Endothelial cell of umbilical vein (primary cell): ENCODE data around the gene WBP2NL. TPM values are rescaled to one million over a fixed set of nuclear protein-coding genes. Genes with fewer than 3 reads are reported as not detected.

Experiments used
- BruUV-seq: library from RNA; stranded (reverse); fragments of 400-500 nt; replicated peaks from 2 replicates; lab custom pipeline; 2021; lab: Mats Ljungman, UMichigan
- CTCF ChIA-PET: fragments of 300-600, 350-600 bp; sonication (Branson Sonifier 250); formaldehyde crosslinking; loops from one replicate; lab custom pipeline; 2021; ENCODE audit warnings: antibody characterized with exemption, inconsistent platforms; lab: Charles Lee
- POLR2A ChIA-PET: fragments of 300-600, 350-600 bp; sonication (Branson Sonifier 250); formaldehyde crosslinking; loops from one replicate; lab custom pipeline; 2021; ENCODE audit warnings: antibody characterized with exemption, inconsistent platforms; lab: Charles Lee
- DNase-seq: peaks from one replicate; pipeline ENCODE4 v3.0.0-alpha.2; 2011; ENCODE audit warnings: low read depth, low spot score
- FAIRE-seq: peaks from 2 replicates; lab custom pipeline; 2011; peaks lifted over from hg19 to GRCh38; lab: Jason Lieb, UNC
- H2AFZ ChIP-seq: 2 replicates; pipeline ENCODE4 v1.6.0; 2012; ENCODE audit warnings: low read depth, low read length, control low read depth, inconsistent platforms
- H3K27ac ChIP-seq: 2 replicates; pipeline ENCODE4 v1.5.1; 2011; ENCODE audit warnings: low read depth, mild to moderate bottlenecking, control low read depth, low read length, moderate library complexity; ENCODE audit not compliant: insufficient read depth
- H3K27me3 ChIP-seq, 2 experiments: 2 replicates each; pipeline versions ENCODE4 v1.6.0 to v1.6.1; 2011; ENCODE audit warnings: low read length in 2 of 2, mixed read lengths in 1 of 2; ENCODE audit not compliant: control insufficient read depth in 2 of 2, insufficient read depth in 2 of 2
- H3K36me3 ChIP-seq, 2 experiments: 2 replicates in 1 of 2; 3 replicates in 1 of 2; pipeline ENCODE4 v1.5.1; 2011; ENCODE audit warnings: low read length in 2 of 2, mild to moderate bottlenecking in 1 of 2, moderate library complexity in 1 of 2; ENCODE audit not compliant: control insufficient read depth in 2 of 2, insufficient read depth in 2 of 2; ENCODE audit errors: extremely low read depth in 1 of 2
- H3K4me1 ChIP-seq: 3 replicates; pipeline ENCODE4 v1.5.1; 2011; ENCODE audit warnings: mild to moderate bottlenecking, low read length; ENCODE audit not compliant: control insufficient read depth, insufficient read depth; ENCODE audit errors: extremely low read depth
- H3K4me2 ChIP-seq: 2 replicates; pipeline ENCODE4 v1.6.1; 2011; ENCODE audit warnings: low read length, control low read depth, mixed read lengths; ENCODE audit not compliant: insufficient read depth
- H3K4me3 ChIP-seq, 3 experiments: fragments of 200-600 bp in 1 of 3; sonication (generic), shearing (Covaris generic) in 1 of 3; replicated peaks in 1 of 3; 2 replicates each; pipeline ENCODE4 v1.5.1; 2011 to 2016; ENCODE audit warnings: control low read depth in 3 of 3, low read length in 3 of 3, mild to moderate bottlenecking in 2 of 3, inconsistent platforms in 1 of 3, low read depth in 1 of 3, moderate library complexity in 1 of 3; ENCODE audit not compliant: insufficient read depth in 1 of 3
- H3K79me2 ChIP-seq: 2 replicates; pipeline ENCODE4 v1.6.0; 2012; ENCODE audit warnings: low read length, inconsistent platforms; ENCODE audit not compliant: control insufficient read depth, insufficient read depth
- H3K9ac ChIP-seq: replicated peaks from 2 replicates; pipeline ENCODE3; 2011; ENCODE audit warnings: low read length, control low read depth; ENCODE audit not compliant: insufficient read depth; ENCODE audit errors: extremely low read depth
- H3K9me1 ChIP-seq: replicated peaks from 3 replicates; pipeline ENCODE4 v1.6.0; 2011; ENCODE audit warnings: mild to moderate bottlenecking, low read length; ENCODE audit not compliant: control insufficient read depth, insufficient read depth; ENCODE audit errors: extremely low read depth
- H3K9me3 ChIP-seq: replicated peaks from 2 replicates; pipeline ENCODE4 v1.5.1; 2012; ENCODE audit warnings: low read length, inconsistent platforms; ENCODE audit not compliant: control insufficient read depth, insufficient read depth
- H4K20me1 ChIP-seq: replicated peaks from 2 replicates; pipeline ENCODE3; 2011; ENCODE audit warnings: mild to moderate bottlenecking, low read length; ENCODE audit not compliant: control insufficient read depth, insufficient read depth; ENCODE audit errors: extremely low read depth
- EZH2 ChIP-seq: IDR thresholded peaks from 2 replicates; pipeline ENCODE4 v1.6.1; 2012; ENCODE audit warnings: borderline replicate concordance, low read depth, mild to moderate bottlenecking, moderate library complexity, low read length, inconsistent platforms; ENCODE audit not compliant: severe bottlenecking
- FOS ChIP-seq: IDR thresholded peaks from 2 replicates; pipeline ENCODE4 v1.6.1; 2011; ENCODE audit warnings: mild to moderate bottlenecking, low read length, moderate library complexity, borderline replicate concordance; ENCODE audit not compliant: insufficient read depth
- GATA2 ChIP-seq: IDR thresholded peaks from 2 replicates; pipeline ENCODE4 v1.7.0; 2011; ENCODE audit warnings: low read depth, mild to moderate bottlenecking, moderate library complexity, mixed read lengths, low read length; ENCODE audit not compliant: insufficient read length, insufficient read depth
- JUN ChIP-seq: IDR thresholded peaks from 2 replicates; pipeline ENCODE4 v1.6.1; 2011; ENCODE audit warnings: borderline replicate concordance, low read depth; ENCODE audit not compliant: insufficient read length, insufficient read depth
- MYC ChIP-seq: IDR thresholded peaks from one replicate; pipeline ENCODE4 v1.6.1; 2011; ENCODE audit warnings: mild to moderate bottlenecking, low read depth, low read length
- POLR2A ChIP-seq: IDR thresholded peaks from 2 replicates; pipeline ENCODE4 v1.6.1; 2012; ENCODE audit warnings: low read depth, mild to moderate bottlenecking, control low read depth, low read length
- POLR2AphosphoS5 ChIP-seq: IDR thresholded peaks from 2 replicates; pipeline ENCODE4 v1.6.1; 2012; ENCODE audit warnings: low read depth, mild to moderate bottlenecking, control low read depth, low read length, moderate library complexity; ENCODE audit not compliant: insufficient read depth
- dilution Hi-C: fragments of 300-500 bp; cut with MboI; formaldehyde crosslinking; loops from one replicate; pipeline ENCODE4 v1.15.0; 2019; ENCODE audit warnings: low sequenced_read_pairs; ENCODE audit not compliant: extremely low pct_ligation_motif_present
- intact Hi-C: fragments of 100-400 bp; cut with micrococcal nuclease; formaldehyde crosslinking; loops from one replicate; pipeline ENCODE4 v1.10.0; 2022
- polyA plus RNA-seq, 4 experiments: library from polyadenylated mRNA; depleted of rRNA in 3 of 4; stranded (reverse) in 3 of 4; unstranded in 1 of 4; fragments of >200 nt; gene quantifications; 2 replicates each; pipeline versions ENCODE4 v1.2.1 to v1.2.3, GENCODE V29; 2011 to 2012; ENCODE audit warnings: missing spikeins in 1 of 4
- total RNA-seq: library from RNA; stranded (reverse); gene quantifications from 2 replicates; pipeline ENCODE4 v1.2.3, GENCODE V29; 2021
- TF ChIP-seq, protein P1 (sequence below): IDR thresholded peaks from 2 replicates; pipeline ENCODE4 v1.6.1; 2011; ENCODE audit not compliant: insufficient read depth, insufficient read length
- TF ChIP-seq, protein P2 (sequence below), 2 donors: IDR thresholded peaks; 1 replicate in 1 of 2; 2 replicates in 1 of 2; pipeline ENCODE4 v1.5.1; 2011; ENCODE audit warnings: low read length in 2 of 2, mild to moderate bottlenecking in 2 of 2, moderate library complexity in 2 of 2, control low read depth in 1 of 2, inconsistent platforms in 1 of 2, low read depth in 1 of 2; ENCODE audit not compliant: insufficient read depth in 1 of 2; ENCODE audit errors: extremely low read depth in 1 of 2

The WBP2NL gene
- total and polyA plus RNA-seq, 2 donors (not counting 3 experiments of a cell fraction or from before 2014, with no cell fraction given) = 0.08 to 0.27 TPM

DNA sequence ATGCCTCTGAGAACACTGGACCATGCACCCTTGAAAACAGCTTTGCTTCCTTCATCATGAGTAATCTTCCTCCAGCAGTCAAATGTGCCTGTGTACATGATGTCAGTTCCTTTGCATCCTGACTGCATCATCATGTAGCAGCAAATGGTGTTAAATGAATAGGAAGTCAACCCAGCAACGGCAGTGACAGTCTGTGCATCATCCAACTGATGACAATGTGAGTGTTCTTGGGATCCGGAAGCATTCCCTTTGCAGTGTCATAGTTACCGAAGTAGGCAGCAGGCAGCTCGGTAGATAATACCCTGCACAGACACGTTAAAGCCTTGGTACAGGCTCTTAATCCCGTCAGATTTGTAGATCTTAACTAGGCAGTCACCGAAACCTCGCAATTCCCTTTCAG, 2.5 kb downstream of the WBP2NL start:
- TF ChIP-seq MYC = no peak
- TF ChIP-seq FOS = peak; percentile 65
- TF ChIP-seq POLR2AphosphoS5 = peak; percentile 28
- ChIA-PET CTCF (no interaction called here), POLR2A (no interaction called here)
- H2AFZ ChIP-seq = no peak overlapping the region
- H3K27ac ChIP-seq = no peak overlapping the region
- dilution Hi-C loops = no loop called here
- DNase-seq (peak; percentile 32), FAIRE-seq (peak; percentile 92)
- no peak overlapping the region for H3K4me3 ChIP-seq
- H3K9me3 ChIP-seq = no peaks in the 10 kb centered on the region
- TSS peak; percentile 7 for BruUV-seq
- no peaks in the 10 kb centered on the region for H3K9me1 ChIP-seq
- H3K4me1 ChIP-seq = no peaks in the 10 kb centered on the region
- no peaks in the 10 kb centered on the region for H3K79me2 ChIP-seq
- no peaks in the 10 kb centered on the region for H3K36me3 ChIP-seq
- H4K20me1 ChIP-seq = no peaks in the 10 kb centered on the region
- H3K27me3 ChIP-seq = peaks cover 0 to 5% of the 10 kb centered on the region in 2 experiments
- intact Hi-C loops = no loop called here
- H3K9ac ChIP-seq = no peak overlapping the region
- no peak overlapping the region for H3K4me2 ChIP-seq

DNA sequence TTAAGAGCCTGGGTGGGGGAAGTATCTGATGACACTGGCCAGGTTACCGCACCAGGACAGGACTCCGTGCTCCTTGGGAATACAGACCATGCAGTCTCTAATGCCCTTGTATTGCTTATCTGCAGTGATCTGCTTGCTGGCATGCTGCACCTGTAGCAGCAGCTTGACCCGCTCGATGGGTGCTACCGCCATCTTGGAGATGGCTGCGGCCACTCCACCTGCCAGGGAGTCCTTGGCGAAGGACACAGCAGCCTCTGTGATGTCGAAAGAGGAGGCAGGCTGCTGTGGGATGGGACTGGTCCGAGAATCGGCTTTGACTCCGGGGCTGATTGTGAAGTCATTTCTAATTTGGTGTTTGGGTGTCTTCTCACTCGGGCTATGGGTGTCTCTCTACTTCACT, 3.1 kb downstream of the WBP2NL start:
- BruUV-seq = no TSS peak
- H3K9me1 ChIP-seq = no peaks in the 10 kb centered on the region
- H3K4me2 ChIP-seq = no peak overlapping the region
- POLR2A ChIA-PET = no interaction called here
- no peaks in the 10 kb centered on the region for H3K79me2 ChIP-seq
- H3K36me3 ChIP-seq = no peaks in the 10 kb centered on the region
- H3K4me3 ChIP-seq = no peak overlapping the region
- no peaks in the 10 kb centered on the region for H3K4me1 ChIP-seq
- no peak overlapping the region for H3K9ac ChIP-seq
- no peaks in the 10 kb centered on the region for H3K9me3 ChIP-seq
- intact Hi-C loops = no loop called here
- CTCF ChIA-PET = no interaction called here
- no peak for DNase-seq
- no peak overlapping the region for H3K27ac ChIP-seq
- H4K20me1 ChIP-seq = no peaks in the 10 kb centered on the region
- TF ChIP-seq FOS = no peak
- TF ChIP-seq MYC = no peak
- TF ChIP-seq JUN = no peak
- no peak for TF ChIP-seq GATA2
- no peak for TF ChIP-seq POLR2A
- no peak for TF ChIP-seq POLR2AphosphoS5
- TF ChIP-seq EZH2 = no peak
- TF ChIP-seq, protein P1, sequence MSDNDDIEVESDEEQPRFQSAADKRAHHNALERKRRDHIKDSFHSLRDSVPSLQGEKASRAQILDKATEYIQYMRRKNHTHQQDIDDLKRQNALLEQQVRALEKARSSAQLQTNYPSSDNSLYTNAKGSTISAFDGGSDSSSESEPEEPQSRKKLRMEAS = no peak
- TF ChIP-seq, protein P2, sequence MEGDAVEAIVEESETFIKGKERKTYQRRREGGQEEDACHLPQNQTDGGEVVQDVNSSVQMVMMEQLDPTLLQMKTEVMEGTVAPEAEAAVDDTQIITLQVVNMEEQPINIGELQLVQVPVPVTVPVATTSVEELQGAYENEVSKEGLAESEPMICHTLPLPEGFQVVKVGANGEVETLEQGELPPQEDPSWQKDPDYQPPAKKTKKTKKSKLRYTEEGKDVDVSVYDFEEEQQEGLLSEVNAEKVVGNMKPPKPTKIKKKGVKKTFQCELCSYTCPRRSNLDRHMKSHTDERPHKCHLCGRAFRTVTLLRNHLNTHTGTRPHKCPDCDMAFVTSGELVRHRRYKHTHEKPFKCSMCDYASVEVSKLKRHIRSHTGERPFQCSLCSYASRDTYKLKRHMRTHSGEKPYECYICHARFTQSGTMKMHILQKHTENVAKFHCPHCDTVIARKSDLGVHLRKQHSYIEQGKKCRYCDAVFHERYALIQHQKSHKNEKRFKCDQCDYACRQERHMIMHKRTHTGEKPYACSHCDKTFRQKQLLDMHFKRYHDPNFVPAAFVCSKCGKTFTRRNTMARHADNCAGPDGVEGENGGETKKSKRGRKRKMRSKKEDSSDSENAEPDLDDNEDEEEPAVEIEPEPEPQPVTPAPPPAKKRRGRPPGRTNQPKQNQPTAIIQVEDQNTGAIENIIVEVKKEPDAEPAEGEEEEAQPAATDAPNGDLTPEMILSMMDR (IDR thresholded peaks at IDR 0.05; ENCODE audit: extremely low read depth in 1 of 2, insufficient read depth in 1 of 2, low read depth in 1 of 2, low read length in 2 of 2) = no peak
- no peak overlapping the region for H2AFZ ChIP-seq
- peaks cover 0 to 4% of the 10 kb centered on the region in 2 experiments for H3K27me3 ChIP-seq
- dilution Hi-C loops = no loop called here
- no peak for FAIRE-seq
